C4-2B (cell line): ENCODE results near the gene GLMP.

Experiments used
- ZFX ChIP-seq: fragments of 450-650 bp; IDR thresholded peaks from 2 replicates; pipeline ENCODE4 v1.6.1; 2017
- TF ChIP-seq, protein P1 (sequence below): fragments of 450-650 bp; conservative IDR thresholded peaks from 2 replicates; pipeline ENCODE4 v1.5.1; 2017; ENCODE audit warnings: mild to moderate bottlenecking

DNA sequence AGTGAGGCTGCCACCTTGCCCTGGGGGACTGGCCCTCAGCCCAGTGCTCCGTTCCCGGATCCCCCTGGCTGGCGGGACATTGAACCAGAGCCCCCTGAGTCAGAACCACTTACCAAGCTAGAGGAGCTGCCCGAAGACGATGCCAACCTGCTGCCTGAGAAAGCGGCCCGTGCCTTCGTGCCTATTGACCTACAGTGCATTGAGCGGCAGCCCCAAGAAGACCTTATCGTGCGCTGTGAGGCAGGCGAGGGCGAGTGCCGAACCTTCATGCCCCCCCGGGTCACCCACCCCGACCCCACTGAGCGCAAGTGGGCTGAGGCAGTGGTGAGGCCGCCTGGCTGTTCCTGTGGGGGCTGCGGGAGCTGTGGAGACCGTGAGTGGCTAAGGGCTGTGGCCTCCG is 10.0 kb downstream of the GLMP start:
- TF ChIP-seq, protein P1, sequence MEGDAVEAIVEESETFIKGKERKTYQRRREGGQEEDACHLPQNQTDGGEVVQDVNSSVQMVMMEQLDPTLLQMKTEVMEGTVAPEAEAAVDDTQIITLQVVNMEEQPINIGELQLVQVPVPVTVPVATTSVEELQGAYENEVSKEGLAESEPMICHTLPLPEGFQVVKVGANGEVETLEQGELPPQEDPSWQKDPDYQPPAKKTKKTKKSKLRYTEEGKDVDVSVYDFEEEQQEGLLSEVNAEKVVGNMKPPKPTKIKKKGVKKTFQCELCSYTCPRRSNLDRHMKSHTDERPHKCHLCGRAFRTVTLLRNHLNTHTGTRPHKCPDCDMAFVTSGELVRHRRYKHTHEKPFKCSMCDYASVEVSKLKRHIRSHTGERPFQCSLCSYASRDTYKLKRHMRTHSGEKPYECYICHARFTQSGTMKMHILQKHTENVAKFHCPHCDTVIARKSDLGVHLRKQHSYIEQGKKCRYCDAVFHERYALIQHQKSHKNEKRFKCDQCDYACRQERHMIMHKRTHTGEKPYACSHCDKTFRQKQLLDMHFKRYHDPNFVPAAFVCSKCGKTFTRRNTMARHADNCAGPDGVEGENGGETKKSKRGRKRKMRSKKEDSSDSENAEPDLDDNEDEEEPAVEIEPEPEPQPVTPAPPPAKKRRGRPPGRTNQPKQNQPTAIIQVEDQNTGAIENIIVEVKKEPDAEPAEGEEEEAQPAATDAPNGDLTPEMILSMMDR, result no peak
- TF ChIP-seq ZFX, result no peak
